Measurements from ENCODE around the gene UBXN2A.

Gene UBXN2A

GRCh38 chr2:24047703-24048033 is 107.4 kb downstream of the UBXN2A start:
- no peak for DNase-seq

DNA sequence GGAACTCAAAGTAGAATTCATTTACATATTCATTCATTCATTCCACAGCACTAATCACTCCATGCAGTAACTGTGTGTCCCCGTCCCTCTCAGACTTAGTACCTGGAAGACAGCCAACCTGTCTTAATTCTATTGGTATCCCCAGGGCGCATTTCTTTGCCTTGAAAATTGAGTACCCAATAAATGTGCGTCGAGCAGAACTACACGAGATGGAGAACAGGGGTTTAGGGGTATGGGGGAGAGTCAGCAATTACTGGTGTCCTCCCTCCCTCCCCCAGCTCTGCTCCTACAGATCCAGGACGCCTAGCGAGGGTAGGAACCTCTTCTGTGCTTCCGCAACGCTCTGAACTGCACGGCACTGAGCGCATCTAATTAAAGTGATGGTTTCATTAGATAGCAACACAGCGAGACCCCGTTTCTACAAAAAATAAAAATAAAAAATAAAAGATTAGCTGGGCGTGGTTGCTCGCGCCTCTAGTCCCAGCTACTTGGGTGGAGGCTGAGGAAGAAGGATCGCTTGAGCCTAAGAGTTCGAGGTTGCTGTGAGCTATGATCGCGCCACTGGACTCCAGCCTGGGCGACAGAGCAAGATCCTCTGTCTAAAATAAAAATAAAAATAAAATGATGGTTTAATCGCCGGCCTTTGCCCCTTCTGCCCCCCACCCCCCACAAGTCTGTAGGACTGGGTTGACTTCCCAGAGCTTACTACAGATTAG is 108.7 kb downstream of the UBXN2A start:
- DNase-seq = peak; percentile 60

DNA sequence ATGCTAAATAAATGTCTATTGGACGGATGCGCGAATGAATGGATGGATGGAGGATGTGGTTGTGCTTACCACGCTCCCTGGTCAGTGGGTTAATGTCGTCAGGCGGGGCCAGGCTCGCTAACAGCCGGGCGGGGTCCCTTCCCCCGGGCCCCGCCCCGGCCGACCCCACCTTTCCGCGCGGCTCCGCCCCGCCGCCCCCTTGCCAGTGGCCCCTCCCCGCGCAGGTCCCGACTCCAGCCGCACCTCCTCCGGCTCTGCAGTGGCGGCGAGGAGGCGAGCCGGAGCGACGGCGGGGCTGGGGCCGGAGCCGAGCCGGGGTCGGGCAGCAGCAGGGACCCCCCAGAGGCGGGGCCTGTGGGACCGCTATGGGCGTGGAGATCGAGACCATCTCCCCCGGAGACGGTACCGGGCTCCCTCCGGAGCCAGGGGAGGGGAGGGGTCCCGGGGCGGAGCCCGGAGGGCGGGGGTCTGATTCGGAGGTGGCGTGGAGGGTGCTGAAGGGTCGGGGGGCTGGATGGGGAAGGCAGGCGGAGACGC is 109.3 kb downstream of the UBXN2A start, which contains the start of gene FKBP1B:
TSS of gene FKBP1B (plus strand) at position 257 of the 537 bp plus-strand sequence. CDS start at position 366, 109 bp downstream.
- peak; percentile 92 for DNase-seq

DNA sequence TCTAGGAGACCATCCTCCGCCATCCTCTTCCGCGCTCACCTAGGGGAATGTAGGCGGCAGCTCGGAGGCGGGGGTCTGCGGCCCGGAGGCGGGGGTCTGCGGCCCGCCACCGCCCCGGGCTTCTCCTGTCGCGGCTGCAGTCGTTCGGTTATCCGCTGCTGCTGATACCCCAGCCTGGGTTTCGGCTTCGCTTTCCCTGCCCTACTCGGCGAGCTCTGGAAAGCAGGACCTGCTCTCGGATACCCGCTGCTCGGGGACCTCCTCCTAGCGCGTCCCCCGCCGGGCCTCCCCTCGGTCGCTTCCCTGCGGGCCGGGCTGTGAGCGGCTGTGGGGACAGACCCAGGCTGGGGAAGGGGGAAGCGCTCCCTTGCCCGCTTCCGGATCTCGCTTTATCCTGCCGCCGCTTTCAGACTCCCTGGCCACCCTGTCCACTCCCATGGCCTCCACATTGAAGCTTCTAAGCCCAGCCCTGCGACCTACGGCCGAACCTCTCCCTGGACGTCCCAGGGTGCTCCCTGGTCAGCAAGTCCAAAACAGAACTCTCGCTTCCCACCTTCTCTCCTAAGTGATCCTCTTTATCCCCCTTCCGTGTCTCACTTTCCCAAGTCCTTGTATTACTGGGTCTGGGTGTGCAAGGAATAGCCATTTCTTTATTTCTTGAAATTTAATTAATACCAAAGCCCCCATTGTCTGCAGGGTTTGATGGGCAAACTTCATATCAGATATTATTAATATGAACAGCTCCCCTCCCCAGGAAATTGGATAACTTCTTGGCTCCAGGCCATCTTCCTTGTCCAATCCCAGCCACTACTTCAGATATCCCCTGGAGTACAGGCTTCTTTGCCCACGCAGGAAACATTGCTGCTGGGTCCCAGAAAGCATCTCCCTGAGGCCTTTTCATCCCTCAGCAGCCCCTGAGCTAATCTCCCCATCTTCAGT is 110.0 kb downstream of the UBXN2A start:
- DNase-seq = peak; percentile 9

DNA sequence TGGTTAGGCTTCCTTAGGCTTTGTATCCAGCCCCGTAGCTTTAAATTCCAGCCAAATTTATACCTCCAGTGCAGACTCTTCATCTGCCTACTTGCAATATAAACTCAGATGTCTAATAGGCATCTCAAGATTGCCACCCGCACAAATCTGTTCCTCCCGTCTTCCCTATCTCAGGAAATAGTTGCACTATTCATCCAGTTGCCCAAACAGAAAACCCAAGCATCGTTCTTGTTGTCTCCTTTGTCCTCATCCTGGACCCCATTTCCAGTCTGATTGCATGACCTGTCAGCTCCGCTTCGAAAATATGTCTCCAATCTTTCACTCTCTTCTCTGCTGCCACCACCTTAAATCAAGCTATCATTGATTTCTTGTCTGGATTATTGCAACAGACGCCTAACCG is 111.6 kb downstream of the UBXN2A start:
- DNase-seq = no peak

GRCh38 chr2:24052951-24053350 is 112.7 kb downstream of the UBXN2A start:
- no peak for DNase-seq
